Activated gamma-delta T cell treated with anti-CD3 and anti-CD28 coated beads, Interleukin-2, amount 50 U/mL, for 16 hours (primary cell): Measurements from ENCODE around the gene TMEM30A.
A peak's percentile ranks its signal among the peaks of the same experiment; 100 is the strongest.

Source experiments
- DNase-seq: peaks from one replicate; pipeline ENCODE4 v3.0.0-alpha.2; 2020; ENCODE audit warnings: low read depth

TMEM30A gene

GRCh38 chr6:75284632-75285282 is at the start of gene TMEM30A:
TMEM30A (minus strand) TSS chr6:75284792; CDS start chr6:75284638, 154 bp downstream.
- DNase-seq = peak; percentile 95

GRCh38 chr6:75333676-75334200 is 49.1 kb upstream of the TMEM30A start:
- no peak for DNase-seq

- DNase-seq = no peak
Observed at GRCh38 chr6:75331151-75331550, 46.6 kb upstream of the TMEM30A start.

- DNase-seq = no peak
Observed at GRCh38 chr6:75329703-75330102, 45.1 kb upstream of the TMEM30A start.

- no peak for DNase-seq
Observed at GRCh38 chr6:75327807-75328206, 43.2 kb upstream of the TMEM30A start.

- no peak for DNase-seq
Observed at GRCh38 chr6:75326557-75327258, 42.1 kb upstream of the TMEM30A start.

GRCh38 chr6:75318900-75319299 is 34.3 kb upstream of the TMEM30A start:
- no peak for DNase-seq

GRCh38 chr6:75317503-75318206 is 33.1 kb upstream of the TMEM30A start:
- DNase-seq = no peak

GRCh38 chr6:75315978-75316377 is 31.4 kb upstream of the TMEM30A start:
- DNase-seq = no peak

- DNase-seq = no peak
Observed at GRCh38 chr6:75308250-75308988, 23.8 kb upstream of the TMEM30A start.

GRCh38 chr6:75307364-75308004 is 22.9 kb upstream of the TMEM30A start:
- DNase-seq = no peak

- no peak for DNase-seq
Observed at GRCh38 chr6:75306064-75306463, 21.5 kb upstream of the TMEM30A start.

GRCh38 chr6:75305573-75305972 is 21.0 kb upstream of the TMEM30A start:
- no peak for DNase-seq

GRCh38 chr6:75302280-75302679 is 17.7 kb upstream of the TMEM30A start:
- DNase-seq = no peak

GRCh38 chr6:75301537-75301936 is 16.9 kb upstream of the TMEM30A start:
- DNase-seq = no peak

GRCh38 chr6:75301088-75301487 is 16.5 kb upstream of the TMEM30A start:
- no peak for DNase-seq

- no peak for DNase-seq
Observed at GRCh38 chr6:75300531-75300855, 15.9 kb upstream of the TMEM30A start.

GRCh38 chr6:75299801-75300530 is 15.4 kb upstream of the TMEM30A start:
- DNase-seq = no peak

- no peak for DNase-seq
Observed at GRCh38 chr6:75296811-75297779, 12.5 kb upstream of the TMEM30A start.

- DNase-seq = no peak
Observed at GRCh38 chr6:75292555-75292954, 8.0 kb upstream of the TMEM30A start.
